KBM-7 (cell line): ENCODE measurements around the gene GABRA5.
"Not testable (repeated sequence)": the region's sequence is repeated elsewhere in the genome, so short reads cannot be mapped to it uniquely, and the experiment has no call there.

Source experiments
- DNase-seq: peaks from one replicate; pipeline ENCODE4 v3.0.0-alpha.2; 2015
- in situ Hi-C: fragments of 300-500 bp; cut with MboI; formaldehyde crosslinking; loops from 2 replicates; pipeline ENCODE4 v1.14.3; 2020; ENCODE audit warnings: low sequenced_read_pairs, low pct_unique_long_range_greater_than_20kb, mixed read lengths

GABRA5 gene

GRCh38 chr15:26895346-26895745 lies 28.5 kb downstream of the GABRA5 start:
- in situ Hi-C loops: loop anchor here (10.0 kb wide), 1 partner anchor 119 kb away; no protein-coding TSS in a partner anchor
- not testable (repeated sequence) for DNase-seq

GRCh38 chr15:26899658-26900057 lies 32.8 kb downstream of the GABRA5 start:
- no peak for DNase-seq
- in situ Hi-C loops: loop anchor here (10.0 kb wide), 1 partner anchor 115 kb away; no protein-coding TSS in a partner anchor

DNA sequence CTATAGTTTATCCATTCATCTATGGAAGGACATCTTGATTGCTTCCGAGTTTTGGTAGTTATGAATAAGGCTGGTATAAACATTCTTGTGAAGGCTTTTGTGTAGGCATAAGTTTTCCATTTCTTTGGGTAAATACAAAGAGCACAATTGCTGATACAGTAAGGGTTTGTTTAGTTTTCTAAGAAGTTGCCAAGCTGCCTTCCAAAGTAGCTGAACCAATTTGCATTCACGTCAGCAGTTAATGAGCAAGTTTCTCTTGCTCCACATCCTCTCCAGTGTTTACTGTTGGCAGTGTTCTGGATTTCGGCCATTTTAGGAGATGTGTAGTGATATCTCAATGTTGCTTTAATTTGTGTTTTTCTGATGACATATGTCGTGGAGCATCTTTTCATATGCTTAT lies 34.2 kb downstream of the GABRA5 start:
- no peak for DNase-seq
- in situ Hi-C loops: no loop called here

DNA sequence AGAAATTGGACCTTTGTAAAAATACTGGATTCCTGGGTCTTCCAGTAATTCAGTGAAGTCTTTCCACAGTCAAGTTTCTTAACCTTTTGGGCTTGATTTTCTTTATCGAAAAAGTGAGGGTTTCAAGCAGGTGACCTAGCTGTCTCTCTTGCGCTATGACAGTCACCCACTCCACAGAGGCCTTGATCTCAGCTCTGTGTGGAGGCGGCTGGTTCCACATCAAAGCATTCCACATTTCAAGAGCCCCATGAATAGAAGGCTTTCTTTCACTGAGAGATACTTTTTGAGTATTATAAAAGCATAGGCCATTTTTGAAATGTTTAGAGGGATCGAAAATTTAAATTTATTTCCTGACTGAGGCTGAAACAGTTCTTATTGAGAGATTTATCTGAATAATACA lies 43.9 kb downstream of the GABRA5 start:
- in situ Hi-C loops: no loop called here

GRCh38 chr15:26921433-26921832 lies 54.6 kb downstream of the GABRA5 start:
- DNase-seq: no peak
- in situ Hi-C loops: no loop called here

More for the DNA sequence above, 43.9 kb downstream of the GABRA5 start:
- DNase-seq: no peak

DNA sequence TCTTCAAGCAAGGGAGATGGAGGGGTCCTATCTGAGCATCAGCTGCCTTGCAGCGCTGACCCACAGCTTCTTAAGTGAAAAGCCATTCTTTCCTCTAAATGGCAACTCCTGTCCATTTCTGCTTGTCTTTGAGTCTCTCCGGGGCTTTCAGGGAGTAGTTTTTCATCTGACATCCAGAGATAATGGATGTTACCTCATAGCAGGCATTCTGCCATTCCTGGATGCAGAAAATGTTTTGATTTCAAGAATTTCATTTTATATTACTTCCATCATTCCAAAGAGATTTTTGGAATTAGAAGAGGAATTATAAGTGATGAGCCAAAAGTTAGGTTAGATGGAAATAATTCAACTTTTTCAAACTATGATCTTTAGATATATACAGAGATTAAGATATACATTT lies 59.2 kb downstream of the GABRA5 start:
- in situ Hi-C loops: no loop called here
- no peak for DNase-seq

GRCh38 chr15:26928051-26928450 lies 61.2 kb downstream of the GABRA5 start:
- in situ Hi-C loops: no loop called here
- DNase-seq: no peak

DNA sequence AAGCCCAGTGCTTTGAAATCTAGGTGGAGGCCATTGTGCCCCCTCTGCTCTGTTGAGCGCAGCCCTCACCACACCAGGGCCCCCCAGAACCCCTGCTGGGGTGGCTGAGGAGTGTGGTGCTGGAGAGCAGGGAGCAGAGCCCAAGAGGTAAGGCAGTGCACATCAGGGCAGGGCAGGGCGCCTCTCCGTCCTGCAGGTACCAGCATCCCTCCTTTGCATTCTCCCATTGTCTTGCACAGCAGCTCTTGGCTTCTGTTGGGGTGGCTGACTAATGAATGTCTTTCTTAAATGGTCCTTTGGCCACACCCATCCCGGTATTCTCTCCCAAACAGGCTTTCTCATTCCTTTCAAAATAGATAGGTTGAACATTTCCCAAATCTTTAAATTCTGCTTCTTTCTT lies 62.7 kb downstream of the GABRA5 start:
- in situ Hi-C loops: no loop called here
- no peak for DNase-seq

DNA sequence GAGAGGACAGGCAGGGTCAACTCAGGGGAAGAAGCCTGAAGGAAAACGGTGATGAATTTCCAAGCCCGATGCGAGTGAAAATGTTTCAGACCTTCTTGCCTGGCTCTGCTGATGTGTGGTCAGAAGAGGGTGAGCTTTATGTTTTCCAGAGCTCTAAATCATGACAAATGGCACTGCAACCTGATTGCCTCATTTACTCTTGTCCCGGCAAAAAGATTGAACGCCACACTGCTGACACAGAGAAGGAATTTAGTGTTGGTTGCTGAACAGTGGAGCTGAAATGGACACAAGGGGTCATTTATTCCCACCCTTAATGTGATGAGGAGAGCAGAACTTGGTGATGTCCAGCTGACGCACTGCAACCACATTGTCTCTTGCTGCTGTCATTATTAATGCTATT lies 68.0 kb downstream of the GABRA5 start:
- DNase-seq: no peak
- in situ Hi-C loops: no loop called here

- in situ Hi-C loops: no loop called here
- no peak for DNase-seq
Measured at GRCh38 chr15:26935322-26935721, 68.5 kb downstream of the GABRA5 start.

GRCh38 chr15:26936502-26936901 lies 69.6 kb downstream of the GABRA5 start:
- no peak for DNase-seq
- in situ Hi-C loops: no loop called here

DNA sequence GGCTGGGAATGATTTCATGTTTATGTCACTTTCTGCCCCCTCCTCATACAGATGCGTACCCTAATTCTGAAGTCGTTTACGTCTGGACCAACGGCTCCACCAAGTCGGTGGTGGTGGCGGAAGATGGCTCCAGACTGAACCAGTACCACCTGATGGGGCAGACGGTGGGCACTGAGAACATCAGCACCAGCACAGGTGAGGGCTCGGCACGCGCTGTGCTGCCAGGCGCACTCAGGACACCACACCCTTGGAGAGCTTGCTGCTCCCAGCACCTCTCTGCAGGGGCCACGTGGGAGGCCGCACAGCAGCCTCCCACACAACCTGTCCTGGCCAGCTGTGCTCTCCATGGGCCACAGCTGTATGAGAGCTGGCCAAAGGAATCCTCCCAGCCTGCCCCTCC lies 70.3 kb downstream of the GABRA5 start:
- in situ Hi-C loops: no loop called here
- DNase-seq: no peak

GRCh38 chr15:26939398-26939797 lies 72.5 kb downstream of the GABRA5 start:
- no peak for DNase-seq
- in situ Hi-C loops: no loop called here

DNA sequence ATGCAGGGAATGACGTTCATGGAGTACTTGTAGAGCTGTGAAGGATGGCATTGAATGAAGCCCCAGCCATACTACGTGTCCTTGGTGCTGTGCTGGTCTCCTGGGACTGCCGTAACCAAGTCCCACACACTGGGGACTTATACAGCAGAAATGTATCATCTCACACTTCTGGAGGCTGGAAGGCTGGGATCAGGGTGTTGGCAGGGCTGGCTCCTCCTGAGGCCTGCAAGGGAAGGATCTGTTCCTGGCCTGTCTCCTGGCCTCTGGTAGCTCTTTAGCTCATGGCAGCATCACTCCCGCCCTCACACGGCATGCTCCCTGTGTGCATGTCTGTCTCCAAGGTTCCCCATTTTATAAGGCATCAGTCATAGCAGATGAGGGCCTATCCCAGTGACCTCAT lies 74.6 kb downstream of the GABRA5 start:
- no peak for DNase-seq
- in situ Hi-C loops: no loop called here

DNA sequence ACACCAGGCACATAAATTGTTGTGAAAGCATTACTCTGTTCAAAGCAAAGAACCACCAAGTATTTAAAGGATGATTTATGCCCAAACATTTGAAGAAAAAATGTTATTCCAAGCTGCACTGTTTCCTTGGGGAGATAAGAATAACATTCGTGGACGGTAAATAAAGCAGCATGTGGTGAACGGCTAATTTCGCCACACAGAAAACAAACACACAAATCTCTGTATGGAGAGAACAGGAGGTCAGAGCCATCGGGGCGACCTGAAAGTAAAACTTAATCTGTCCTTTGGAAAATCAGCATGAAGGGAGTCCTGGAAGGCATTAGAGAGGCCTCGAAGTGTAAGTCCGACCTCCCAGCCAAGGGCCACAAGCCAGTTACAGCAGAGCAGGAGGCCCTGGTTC lies 77.0 kb downstream of the GABRA5 start:
- no peak for DNase-seq
- in situ Hi-C loops: no loop called here

GRCh38 chr15:26945046-26945445 lies 78.2 kb downstream of the GABRA5 start:
- in situ Hi-C loops: no loop called here
- DNase-seq: no peak

GRCh38 chr15:26950001-26950400 lies 83.1 kb downstream of the GABRA5 start:
- in situ Hi-C loops: no loop called here
- DNase-seq: no peak

GRCh38 chr15:26954403-26954802 lies 87.5 kb downstream of the GABRA5 start:
- no peak for DNase-seq
- in situ Hi-C loops: no loop called here

DNA sequence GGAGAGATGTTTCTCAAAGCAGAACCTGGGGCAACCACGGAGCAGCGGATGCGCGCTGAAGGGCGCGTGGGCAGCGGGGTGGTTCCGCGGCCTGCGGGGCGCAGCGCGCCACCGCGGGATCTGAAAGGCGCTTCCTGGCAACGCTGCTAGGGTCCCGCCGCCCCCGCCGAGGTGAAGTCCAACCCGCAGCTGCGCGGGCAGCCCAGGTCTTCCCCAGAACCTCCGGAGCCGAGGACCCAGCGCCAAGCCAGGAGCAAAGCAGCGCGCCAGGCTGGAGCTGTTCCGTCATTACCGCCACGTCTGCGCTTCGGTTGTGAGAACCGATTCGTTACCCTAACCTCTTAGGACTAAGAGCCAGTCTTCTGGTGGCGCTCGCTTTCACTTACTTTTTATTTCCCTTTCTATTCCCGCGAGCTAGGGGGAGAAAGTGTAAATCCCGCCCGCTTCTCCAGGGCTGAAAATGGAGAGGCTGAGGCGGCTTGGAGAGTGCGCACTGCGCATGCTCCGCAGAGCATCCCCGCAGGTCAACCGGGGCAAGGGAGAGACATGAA lies 100.9 kb downstream of the GABRA5 start:
- in situ Hi-C loops: no loop called here

DNA sequence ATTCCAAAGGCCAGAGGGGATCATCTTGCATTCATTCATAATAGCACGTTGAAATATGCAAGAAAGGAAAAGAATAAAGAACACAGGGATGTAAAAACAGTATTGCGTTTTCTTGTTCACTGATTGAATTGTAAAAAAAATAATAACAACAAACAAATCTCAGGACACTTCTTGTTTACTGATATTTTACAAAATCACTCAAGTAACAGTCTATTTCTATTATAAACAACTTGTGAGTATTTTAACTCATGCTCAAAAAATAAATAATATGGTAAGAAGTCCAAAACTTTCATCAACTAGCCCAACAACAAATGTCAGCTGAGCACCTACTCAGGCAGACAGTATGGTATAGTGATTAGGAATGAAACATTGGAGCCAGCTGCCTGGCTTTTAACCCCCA lies 101.9 kb downstream of the GABRA5 start:
- in situ Hi-C loops: no loop called here
- no peak for DNase-seq

More for the DNA sequence above, 100.9 kb downstream of the GABRA5 start:
- no peak for DNase-seq

DNA sequence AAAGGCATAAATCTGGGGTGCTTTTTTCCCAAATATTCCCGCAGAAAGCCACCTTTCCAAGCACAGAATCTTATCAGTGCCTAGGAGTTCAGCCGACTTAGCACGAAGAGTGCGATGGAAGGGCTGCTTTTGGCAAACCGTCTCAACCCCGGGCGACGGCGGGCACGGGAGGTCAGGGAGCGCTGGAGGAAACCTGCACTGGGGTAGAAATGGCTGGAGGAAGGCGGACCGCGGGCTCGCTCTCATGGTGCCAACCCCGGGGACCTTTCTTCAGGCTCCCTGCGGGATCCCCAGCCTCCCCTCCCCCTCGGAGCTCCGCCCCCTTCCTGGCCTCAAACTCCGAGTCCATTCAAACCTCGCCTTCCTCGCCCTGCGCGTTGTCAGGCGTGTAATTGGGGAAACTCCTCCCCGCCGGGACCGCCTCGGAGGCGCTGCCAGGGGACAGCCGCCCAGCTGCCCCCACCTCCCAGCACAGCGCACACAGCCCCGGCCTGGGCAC lies 103.9 kb downstream of the GABRA5 start, which contains the start of gene GABRG3:
Gene GABRG3, plus strand, starts transcription at position 470 of the 499 bp plus-strand sequence.
- no peak for DNase-seq

More for the DNA sequence above, 103.9 kb downstream of the GABRA5 start, which contains the start of gene GABRG3:
- in situ Hi-C loops: no loop called here
